DND-41 (cell line): ENCODE results near the gene DENND4B.
A peak's percentile ranks its signal among the peaks of the same experiment; 100 is the strongest.

Experiments used
- ATAC-seq: fragments of 200-7000 bp; cut with Tn5 transposase; 3 replicates; pipeline ENCODE4 v1.9.1; 2021; ENCODE audit warnings: low read depth; ENCODE audit not compliant: insufficient read depth
- DNase-seq: peaks from one replicate; pipeline ENCODE4 v3.0.0-alpha.2; 2020
- H2AFZ ChIP-seq: 2 replicates; pipeline ENCODE4 v1.6.0; 2012; ENCODE audit warnings: low read depth, low read length
- H3K27ac ChIP-seq: 2 replicates; pipeline ENCODE4 v1.5.1; 2012; ENCODE audit warnings: low read length, inconsistent platforms
- H3K27me3 ChIP-seq: fragments of 200-600 bp; sonication (generic); 2 replicates; pipeline ENCODE4 v1.6.0; 2012; ENCODE audit warnings: low read length, mild to moderate bottlenecking, inconsistent platforms; ENCODE audit not compliant: insufficient read depth, poor library complexity
- H3K36me3 ChIP-seq: 2 replicates; pipeline ENCODE4 v1.5.1; 2012; ENCODE audit warnings: low read length, inconsistent platforms; ENCODE audit not compliant: insufficient read depth
- H3K4me1 ChIP-seq: 2 replicates; pipeline ENCODE4 v1.5.1; 2012; ENCODE audit warnings: mild to moderate bottlenecking, low read length; ENCODE audit not compliant: insufficient read depth
- H3K4me2 ChIP-seq: 2 replicates; pipeline ENCODE4 v1.6.0; 2012; ENCODE audit warnings: mild to moderate bottlenecking, moderate library complexity, low read length, inconsistent platforms; ENCODE audit not compliant: insufficient read depth
- H3K4me3 ChIP-seq, 2 experiments: fragments of 200-600 bp in 1 of 2; shearing (Covaris generic) in 1 of 2; 2 replicates each; pipeline ENCODE4 v1.5.1; 2012 to 2016; ENCODE audit warnings: inconsistent platforms in 2 of 2, low read length in 2 of 2, mild to moderate bottlenecking in 2 of 2, low read depth in 1 of 2, moderate library complexity in 1 of 2
- H3K79me2 ChIP-seq: 2 replicates; pipeline ENCODE4 v1.6.0; 2012; ENCODE audit warnings: low read length, inconsistent platforms; ENCODE audit not compliant: insufficient read depth
- H3K9ac ChIP-seq: 2 replicates; pipeline ENCODE4 v1.6.0; 2012; ENCODE audit warnings: low read depth, mild to moderate bottlenecking, inconsistent platforms, low read length, moderate library complexity
- H3K9me3 ChIP-seq: 2 replicates; pipeline ENCODE4 v1.5.1; 2012; ENCODE audit warnings: low read length, moderate library complexity, mild to moderate bottlenecking, inconsistent platforms; ENCODE audit not compliant: insufficient read depth, severe bottlenecking
- H4K20me1 ChIP-seq: 2 replicates; pipeline ENCODE4 v1.6.0; 2012; ENCODE audit warnings: low read length; ENCODE audit not compliant: insufficient read depth
- EZH2 ChIP-seq: IDR thresholded peaks from 3 replicates; pipeline ENCODE4 v1.6.1; 2012; ENCODE audit warnings: borderline replicate concordance, low read depth, mild to moderate bottlenecking, moderate library complexity, low read length, inconsistent platforms; ENCODE audit not compliant: severe bottlenecking
- TF ChIP-seq, protein P1 (sequence below): IDR thresholded peaks from 2 replicates; pipeline ENCODE4 v1.5.1; 2012; ENCODE audit warnings: borderline replicate concordance, low read length, moderate library complexity, mild to moderate bottlenecking; ENCODE audit not compliant: poor library complexity, severe bottlenecking; ENCODE audit errors: extremely low read depth

The DENND4B gene

GRCh38 chr1:153954826-153955225 lies 8.3 kb upstream of the DENND4B start:
- no peak for TF ChIP-seq EZH2
- TF ChIP-seq, protein P1, sequence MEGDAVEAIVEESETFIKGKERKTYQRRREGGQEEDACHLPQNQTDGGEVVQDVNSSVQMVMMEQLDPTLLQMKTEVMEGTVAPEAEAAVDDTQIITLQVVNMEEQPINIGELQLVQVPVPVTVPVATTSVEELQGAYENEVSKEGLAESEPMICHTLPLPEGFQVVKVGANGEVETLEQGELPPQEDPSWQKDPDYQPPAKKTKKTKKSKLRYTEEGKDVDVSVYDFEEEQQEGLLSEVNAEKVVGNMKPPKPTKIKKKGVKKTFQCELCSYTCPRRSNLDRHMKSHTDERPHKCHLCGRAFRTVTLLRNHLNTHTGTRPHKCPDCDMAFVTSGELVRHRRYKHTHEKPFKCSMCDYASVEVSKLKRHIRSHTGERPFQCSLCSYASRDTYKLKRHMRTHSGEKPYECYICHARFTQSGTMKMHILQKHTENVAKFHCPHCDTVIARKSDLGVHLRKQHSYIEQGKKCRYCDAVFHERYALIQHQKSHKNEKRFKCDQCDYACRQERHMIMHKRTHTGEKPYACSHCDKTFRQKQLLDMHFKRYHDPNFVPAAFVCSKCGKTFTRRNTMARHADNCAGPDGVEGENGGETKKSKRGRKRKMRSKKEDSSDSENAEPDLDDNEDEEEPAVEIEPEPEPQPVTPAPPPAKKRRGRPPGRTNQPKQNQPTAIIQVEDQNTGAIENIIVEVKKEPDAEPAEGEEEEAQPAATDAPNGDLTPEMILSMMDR: no peak
- no peak overlapping the region for H2AFZ ChIP-seq
- no peak overlapping the region for H3K4me2 ChIP-seq
- peaks cover 57% of the 10 kb centered on the region for H4K20me1 ChIP-seq
- no peak overlapping the region for H3K4me3 ChIP-seq
- peaks cover 37% of the 10 kb centered on the region for H3K4me1 ChIP-seq
- no peak overlapping the region for H3K9ac ChIP-seq
- no peaks in the 10 kb centered on the region for H3K27me3 ChIP-seq
- peaks cover 62% of the 10 kb centered on the region for H3K36me3 ChIP-seq
- no peak overlapping the region for H3K27ac ChIP-seq
- peaks cover 62% of the 10 kb centered on the region for H3K79me2 ChIP-seq
- no peak for ATAC-seq
- no peaks in the 10 kb centered on the region for H3K9me3 ChIP-seq
- no peak for DNase-seq

- Histone ChIP-seq H3K4me2 (no peak overlapping the region), H3K9me3 (no peaks in the 10 kb centered on the region), H3K27ac (0 out of 2 replicates have a peak overlapping the region, but pooled peaks have one; percentile 19), H3K4me3 (no peak overlapping the region), H3K79me2 (peaks cover 62% of the 10 kb centered on the region), H3K27me3 (no peaks in the 10 kb centered on the region), H4K20me1 (peaks cover 57% of the 10 kb centered on the region), H3K4me1 (peaks cover 29% of the 10 kb centered on the region), H3K36me3 (peaks cover 63% of the 10 kb centered on the region), H2AFZ (no peak overlapping the region), H3K9ac (no peak overlapping the region; the same call in 1 of the 2 replicates)
- ATAC-seq (no peak), DNase-seq (no peak)
- TF ChIP-seq, protein P1: no peak
- no peak for TF ChIP-seq EZH2
These were observed 7.4 kb upstream of the DENND4B start for GRCh38 chr1:153953859-153954365.

- no peaks in the 10 kb centered on the region for H3K9me3 ChIP-seq
- H4K20me1 ChIP-seq: peaks cover 42% of the 10 kb centered on the region
- peaks cover 19% of the 10 kb centered on the region for H3K4me1 ChIP-seq
- H3K79me2 ChIP-seq: peaks cover 45% of the 10 kb centered on the region
- no peak overlapping the region for H2AFZ ChIP-seq
- H3K4me3 ChIP-seq: no peak overlapping the region
- no peak for DNase-seq
- peaks cover 77% of the 10 kb centered on the region for H3K36me3 ChIP-seq
- TF ChIP-seq, protein P1: no peak
- TF ChIP-seq EZH2: no peak
- no peaks in the 10 kb centered on the region for H3K27me3 ChIP-seq
- no peak overlapping the region for H3K9ac ChIP-seq
- no peak overlapping the region for H3K4me2 ChIP-seq
- H3K27ac ChIP-seq: no peak overlapping the region
- no peak for ATAC-seq
These were observed 5.3 kb upstream of the DENND4B start for GRCh38 chr1:153951801-153952200.

DNA sequence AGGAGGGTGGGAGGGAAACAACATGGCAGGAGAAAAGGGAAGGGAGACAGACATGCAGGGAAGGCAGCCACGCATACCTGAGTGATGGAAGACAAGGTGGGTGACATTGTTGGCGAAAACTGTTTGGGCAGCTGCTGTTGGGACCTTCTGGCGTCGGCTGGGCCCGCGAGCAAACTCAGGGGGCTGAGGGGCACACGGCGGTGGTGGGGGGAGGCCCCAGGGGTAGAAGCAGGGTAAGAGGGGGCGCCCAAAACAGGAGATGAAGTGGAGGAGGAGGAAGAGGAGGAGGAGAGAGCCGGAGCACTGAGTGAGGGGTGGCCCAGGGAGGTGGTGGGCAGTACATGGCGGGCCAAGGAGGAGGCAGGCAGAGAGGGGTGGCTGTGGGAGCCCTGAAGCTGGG lies 4.7 kb upstream of the DENND4B start:
- no peak for DNase-seq
- Histone ChIP-seq H3K36me3 (peaks cover 77% of the 10 kb centered on the region), H4K20me1 (peaks cover 36% of the 10 kb centered on the region)

More for the DNA sequence above, 4.7 kb upstream of the DENND4B start:
- ATAC-seq: no peak
- H3K4me1 ChIP-seq: peaks cover 16% of the 10 kb centered on the region
- no peak overlapping the region for H3K4me3 ChIP-seq
- no peak overlapping the region for H3K27ac ChIP-seq
- peaks cover 41% of the 10 kb centered on the region for H3K79me2 ChIP-seq
- no peaks in the 10 kb centered on the region for H3K27me3 ChIP-seq
- H3K9ac ChIP-seq: no peak overlapping the region
- no peak overlapping the region for H3K4me2 ChIP-seq
- H3K9me3 ChIP-seq: no peaks in the 10 kb centered on the region
- no peak overlapping the region for H2AFZ ChIP-seq
- TF ChIP-seq, protein P1: no peak
- no peak for TF ChIP-seq EZH2
